Nephron (organoid): ENCODE data around the gene CELF5.
"Not testable (repeated sequence)": the region's sequence is repeated elsewhere in the genome, so short reads cannot be mapped to it uniquely, and the experiment has no call there.

Source experiments
- H3K27ac Mint-ChIP-seq, 3 experiments: 2 replicates each; pipeline ENCODE4 v1.8.0; 2020; ENCODE audit warnings: mixed read lengths in 3 of 3, mild to moderate bottlenecking in 2 of 3, moderate library complexity in 1 of 3
- H3K27me3 Mint-ChIP-seq: 2 replicates; pipeline ENCODE4 v1.8.0; 2021; ENCODE audit warnings: low read depth, mild to moderate bottlenecking, moderate library complexity, mixed read lengths
- H3K36me3 Mint-ChIP-seq: 2 replicates; pipeline ENCODE4 v1.8.0; 2020; ENCODE audit warnings: low read depth, mixed read lengths
- H3K4me1 Mint-ChIP-seq: 2 replicates; pipeline ENCODE4 v1.8.0; 2020; ENCODE audit warnings: mixed read lengths
- H3K4me3 Mint-ChIP-seq, 3 experiments: 2 replicates each; pipeline ENCODE4 v1.8.0; 2020; ENCODE audit warnings: mild to moderate bottlenecking in 3 of 3, mixed read lengths in 3 of 3, moderate library complexity in 2 of 3
- H3K9me3 Mint-ChIP-seq: 2 replicates; pipeline ENCODE4 v1.8.0; 2020; ENCODE audit warnings: mixed read lengths
- CTCF ChIP-seq, 3 experiments: fragments of 200-600 bp; sonication (generic); IDR thresholded peaks; one replicate each; pipeline ENCODE4 v1.5.0; 2021; ENCODE audit warnings: antibody characterized with exemption in 3 of 3; ENCODE audit not compliant: unreplicated experiment in 3 of 3

The CELF5 gene

DNA sequence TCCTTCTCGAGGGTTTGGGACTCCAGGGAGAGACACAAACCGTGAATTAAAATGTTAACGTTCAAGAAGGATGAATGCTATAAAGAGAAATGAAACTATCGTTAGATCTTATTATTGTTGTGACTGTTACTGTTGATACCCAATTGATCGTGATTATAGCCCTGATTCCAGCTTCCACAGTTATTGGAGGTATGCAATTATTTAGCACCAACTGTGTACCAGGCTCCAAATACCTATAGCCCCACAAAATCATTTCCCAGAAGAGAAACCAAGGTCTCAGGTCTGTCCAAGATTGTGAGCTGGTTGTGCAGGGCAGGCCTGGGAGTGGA lies 111.9 kb downstream of the CELF5 start:
- Mint-ChIP-seq H3K4me1 (peaks cover 5% of the 10 kb centered on the region), H3K27me3 (peaks cover 49% of the 10 kb centered on the region), H3K4me3 (no peak overlapping the region), H3K9me3 (no peaks in the 10 kb centered on the region), H3K27ac (peak overlapping the region in 2 of 3 experiments; percentile 55 to 80), H3K36me3 (no peaks in the 10 kb centered on the region)
- no peak for TF ChIP-seq CTCF (IDR thresholded peaks at IDR 0.05; ENCODE audit: unreplicated experiment in 3 of 3)

DNA sequence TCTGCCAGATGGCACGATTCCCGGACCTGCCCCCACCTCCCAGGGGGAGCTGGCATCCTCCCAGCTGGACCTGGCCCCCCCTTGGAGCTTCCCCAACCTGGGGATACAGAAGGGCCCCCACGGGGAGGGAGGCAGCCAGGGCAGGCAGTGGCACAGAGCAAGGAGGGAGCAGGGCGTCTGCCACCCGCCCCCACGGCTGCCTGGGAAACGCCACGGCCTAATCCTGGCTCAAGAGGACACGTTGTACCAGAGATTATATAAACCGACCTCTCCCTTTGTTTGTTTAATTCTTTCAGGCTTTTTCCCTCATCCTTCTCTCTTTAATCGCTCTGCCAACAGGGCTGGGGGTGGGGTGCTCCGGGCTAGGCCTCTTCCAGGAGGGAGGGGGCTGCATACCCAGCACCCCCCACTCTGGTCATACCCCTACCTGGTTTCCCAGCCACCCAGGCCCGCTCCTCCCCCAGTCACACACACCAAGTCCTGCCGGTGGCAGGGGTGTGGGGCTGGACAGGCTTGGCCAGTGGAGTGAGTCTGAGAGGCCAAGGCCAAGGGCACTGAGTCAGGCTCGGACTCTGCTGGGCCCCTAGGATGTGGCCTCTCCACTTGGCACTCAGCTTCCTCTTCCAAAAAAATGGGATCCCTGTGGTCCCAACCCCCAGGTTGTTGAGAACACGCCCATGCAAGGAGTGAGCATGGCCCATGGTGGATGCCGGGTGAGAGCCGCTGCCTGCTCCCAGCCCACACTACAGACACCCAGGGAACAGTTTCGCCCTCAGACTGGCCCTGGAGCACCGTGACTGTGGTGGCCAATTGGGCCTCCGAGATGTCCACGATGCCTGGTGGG lies 112.4 kb downstream of the CELF5 start:
- peaks cover 5% of the 10 kb centered on the region for H3K4me1 Mint-ChIP-seq
- peaks cover 43% of the 10 kb centered on the region for H3K27me3 Mint-ChIP-seq
- H3K4me3 Mint-ChIP-seq, result no peak overlapping the region
- no peaks in the 10 kb centered on the region for H3K9me3 Mint-ChIP-seq
- TF ChIP-seq CTCF (IDR thresholded peaks at IDR 0.05; ENCODE audit: unreplicated experiment in 3 of 3), result no peak
- H3K27ac Mint-ChIP-seq, result peak overlapping the region; percentile 55 to 63 (median 56)
- no peaks in the 10 kb centered on the region for H3K36me3 Mint-ChIP-seq

GRCh38 chr19:3338541-3339181 lies 114.2 kb downstream of the CELF5 start:
- H3K27me3 Mint-ChIP-seq, result peaks cover 29% of the 10 kb centered on the region
- H3K9me3 Mint-ChIP-seq, result no peaks in the 10 kb centered on the region
- no peaks in the 10 kb centered on the region for H3K36me3 Mint-ChIP-seq
- H3K4me1 Mint-ChIP-seq, result peaks cover 5% of the 10 kb centered on the region
- H3K4me3 Mint-ChIP-seq, result no peak overlapping the region
- no peak overlapping the region for H3K27ac Mint-ChIP-seq
- no peak for TF ChIP-seq CTCF (IDR thresholded peaks at IDR 0.05; ENCODE audit: unreplicated experiment in 3 of 3)

GRCh38 chr19:3340340-3340739 lies 115.9 kb downstream of the CELF5 start:
- Mint-ChIP-seq H3K4me3 (no peak overlapping the region), H3K36me3 (no peaks in the 10 kb centered on the region), H3K27me3 (peaks cover 18% of the 10 kb centered on the region), H3K4me1 (peaks cover 5% of the 10 kb centered on the region), H3K27ac (no peak overlapping the region), H3K9me3 (no peaks in the 10 kb centered on the region)
- TF ChIP-seq CTCF (IDR thresholded peaks at IDR 0.05; ENCODE audit: unreplicated experiment in 3 of 3), result no peak

GRCh38 chr19:3342246-3342645 lies 117.8 kb downstream of the CELF5 start:
- Mint-ChIP-seq H3K9me3 (no peaks in the 10 kb centered on the region), H3K4me3 (no peak overlapping the region), H3K27me3 (peaks cover 11% of the 10 kb centered on the region), H3K4me1 (peaks cover 8% of the 10 kb centered on the region), H3K36me3 (no peaks in the 10 kb centered on the region), H3K27ac (no peak overlapping the region)
- no peak for TF ChIP-seq CTCF (IDR thresholded peaks at IDR 0.05; ENCODE audit: unreplicated experiment in 3 of 3)

- H3K27me3 Mint-ChIP-seq, result peaks cover 11% of the 10 kb centered on the region
- not testable (repeated sequence) for H3K27ac Mint-ChIP-seq, H3K9me3 Mint-ChIP-seq, H3K36me3 Mint-ChIP-seq, H3K4me1 Mint-ChIP-seq, H3K4me3 Mint-ChIP-seq
Measured at GRCh38 chr19:3342962-3343361, 118.5 kb downstream of the CELF5 start.
